ENCODE measurements around the gene INSIG1.

DNA sequence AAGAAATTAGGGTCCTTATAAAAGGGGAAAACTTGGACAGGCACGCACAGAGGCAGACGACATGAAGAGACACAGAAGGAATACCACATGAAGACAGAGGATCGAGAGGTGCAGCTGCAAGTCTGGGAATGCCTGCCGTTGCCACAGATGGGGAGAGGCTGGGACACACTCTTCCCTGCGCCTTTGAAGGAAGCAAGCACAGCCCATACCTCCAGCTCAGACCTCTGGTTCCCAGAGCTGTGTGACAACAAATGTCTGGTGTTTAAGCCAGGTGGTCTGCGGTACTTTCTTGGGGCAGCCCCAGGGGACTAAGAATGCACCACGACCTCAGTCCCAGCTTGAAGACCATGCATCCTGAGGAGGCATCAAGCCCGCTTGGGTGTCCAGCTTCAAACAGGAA lies 18.3 kb downstream of the INSIG1 start:
- TF ChIP-seq, protein P1, sequence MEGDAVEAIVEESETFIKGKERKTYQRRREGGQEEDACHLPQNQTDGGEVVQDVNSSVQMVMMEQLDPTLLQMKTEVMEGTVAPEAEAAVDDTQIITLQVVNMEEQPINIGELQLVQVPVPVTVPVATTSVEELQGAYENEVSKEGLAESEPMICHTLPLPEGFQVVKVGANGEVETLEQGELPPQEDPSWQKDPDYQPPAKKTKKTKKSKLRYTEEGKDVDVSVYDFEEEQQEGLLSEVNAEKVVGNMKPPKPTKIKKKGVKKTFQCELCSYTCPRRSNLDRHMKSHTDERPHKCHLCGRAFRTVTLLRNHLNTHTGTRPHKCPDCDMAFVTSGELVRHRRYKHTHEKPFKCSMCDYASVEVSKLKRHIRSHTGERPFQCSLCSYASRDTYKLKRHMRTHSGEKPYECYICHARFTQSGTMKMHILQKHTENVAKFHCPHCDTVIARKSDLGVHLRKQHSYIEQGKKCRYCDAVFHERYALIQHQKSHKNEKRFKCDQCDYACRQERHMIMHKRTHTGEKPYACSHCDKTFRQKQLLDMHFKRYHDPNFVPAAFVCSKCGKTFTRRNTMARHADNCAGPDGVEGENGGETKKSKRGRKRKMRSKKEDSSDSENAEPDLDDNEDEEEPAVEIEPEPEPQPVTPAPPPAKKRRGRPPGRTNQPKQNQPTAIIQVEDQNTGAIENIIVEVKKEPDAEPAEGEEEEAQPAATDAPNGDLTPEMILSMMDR (conservative IDR thresholded peaks at IDR 0.05; ENCODE audit: low read depth, low read length): no peak
- no peak for TF ChIP-seq RCOR1 (IDR thresholded peaks at IDR 0.05; ENCODE audit: insufficient replicate concordance, low read length)
- TF ChIP-seq SMC3 (IDR thresholded peaks at IDR 0.05; ENCODE audit: low read depth, low read length): no peak
- TF ChIP-seq MAFK (IDR thresholded peaks at IDR 0.05; ENCODE audit: low read depth, low read length): no peak
- no peak for TF ChIP-seq POLR2A (IDR thresholded peaks at IDR 0.05; ENCODE audit: low read depth, low read length)
- TF ChIP-seq MXI1 (IDR thresholded peaks at IDR 0.05; ENCODE audit: borderline replicate concordance, low read depth, low read length): no peak

Data from IMR-90 (cell line).